ENCODE measurements around the gene GRIK4. TPM values are rescaled to one million over a fixed set of nuclear protein-coding genes. Genes with fewer than 3 reads are reported as not detected.

GRIK4 gene
- total RNA-seq, 1 donor from 2014 or later: not detected

DNA sequence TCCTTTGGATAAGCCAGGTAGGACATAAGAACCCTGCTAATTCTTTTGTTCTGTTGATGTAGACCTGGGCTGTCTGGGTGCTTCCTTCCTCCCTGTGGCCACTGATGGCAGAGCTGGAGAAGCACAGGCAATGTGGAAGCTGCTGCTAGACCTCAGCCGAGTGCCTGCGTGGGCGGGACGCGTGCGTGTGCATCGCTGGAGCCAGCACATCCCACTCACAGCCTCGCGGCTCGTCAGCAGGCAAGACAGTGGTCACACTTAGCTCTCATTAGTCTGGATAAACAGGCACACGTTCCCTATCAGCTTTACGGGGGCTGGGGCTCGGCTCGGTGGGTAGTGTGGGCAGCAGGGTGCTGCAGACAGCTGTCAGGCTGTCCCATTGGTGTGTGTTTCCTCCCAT lies 155.7 kb downstream of the GRIK4 start:
- Mint-ChIP-seq H3K4me3 (ENCODE audit: low read depth) (no peak overlapping the region), H3K4me1 (ENCODE audit: low read depth) (no peaks in the 10 kb centered on the region), H3K27ac (no peak overlapping the region), H3K9me3 (ENCODE audit: low read depth) (no peaks in the 10 kb centered on the region), H3K27me3 (peaks cover 25% of the 10 kb centered on the region), H3K36me3 (ENCODE audit: insufficient read depth) (no peaks in the 10 kb centered on the region)
- TF ChIP-seq, protein P1, sequence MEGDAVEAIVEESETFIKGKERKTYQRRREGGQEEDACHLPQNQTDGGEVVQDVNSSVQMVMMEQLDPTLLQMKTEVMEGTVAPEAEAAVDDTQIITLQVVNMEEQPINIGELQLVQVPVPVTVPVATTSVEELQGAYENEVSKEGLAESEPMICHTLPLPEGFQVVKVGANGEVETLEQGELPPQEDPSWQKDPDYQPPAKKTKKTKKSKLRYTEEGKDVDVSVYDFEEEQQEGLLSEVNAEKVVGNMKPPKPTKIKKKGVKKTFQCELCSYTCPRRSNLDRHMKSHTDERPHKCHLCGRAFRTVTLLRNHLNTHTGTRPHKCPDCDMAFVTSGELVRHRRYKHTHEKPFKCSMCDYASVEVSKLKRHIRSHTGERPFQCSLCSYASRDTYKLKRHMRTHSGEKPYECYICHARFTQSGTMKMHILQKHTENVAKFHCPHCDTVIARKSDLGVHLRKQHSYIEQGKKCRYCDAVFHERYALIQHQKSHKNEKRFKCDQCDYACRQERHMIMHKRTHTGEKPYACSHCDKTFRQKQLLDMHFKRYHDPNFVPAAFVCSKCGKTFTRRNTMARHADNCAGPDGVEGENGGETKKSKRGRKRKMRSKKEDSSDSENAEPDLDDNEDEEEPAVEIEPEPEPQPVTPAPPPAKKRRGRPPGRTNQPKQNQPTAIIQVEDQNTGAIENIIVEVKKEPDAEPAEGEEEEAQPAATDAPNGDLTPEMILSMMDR (IDR thresholded peaks at IDR 0.05; ENCODE audit: unreplicated experiment): no peak
- no peak for DNase-seq (ENCODE audit: low spot score, unreplicated experiment)

DNA sequence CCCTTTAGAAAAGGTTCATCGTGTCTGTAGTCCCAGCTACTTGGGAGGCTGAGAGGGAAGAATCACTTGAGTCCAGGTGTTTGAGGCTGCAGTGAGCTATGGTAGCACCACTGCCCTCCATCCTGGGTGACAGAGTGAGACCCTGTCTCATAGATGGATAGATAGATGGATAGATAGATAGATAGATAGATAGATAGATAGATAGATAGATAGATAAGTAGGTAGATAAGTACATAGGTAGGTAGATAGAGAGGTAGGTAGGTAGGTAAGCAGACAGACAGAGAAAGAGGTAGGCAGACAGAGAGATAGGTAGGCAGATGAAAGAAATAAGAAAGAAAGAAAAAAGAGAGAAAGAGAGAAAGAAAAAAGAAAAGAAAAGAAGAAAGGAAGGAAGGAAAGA lies 156.4 kb downstream of the GRIK4 start:
- no peaks in the 10 kb centered on the region for H3K36me3 Mint-ChIP-seq (ENCODE audit: insufficient read depth)
- no peaks in the 10 kb centered on the region for H3K4me1 Mint-ChIP-seq (ENCODE audit: low read depth)
- H3K27ac Mint-ChIP-seq: no peak overlapping the region
- TF ChIP-seq, protein P1 (IDR thresholded peaks at IDR 0.05; ENCODE audit: unreplicated experiment): no peak
- DNase-seq (ENCODE audit: low spot score, unreplicated experiment): no peak
- no peak overlapping the region for H3K4me3 Mint-ChIP-seq (ENCODE audit: low read depth)
- no peaks in the 10 kb centered on the region for H3K9me3 Mint-ChIP-seq (ENCODE audit: low read depth)
- H3K27me3 Mint-ChIP-seq: peaks cover 26% of the 10 kb centered on the region

DNA sequence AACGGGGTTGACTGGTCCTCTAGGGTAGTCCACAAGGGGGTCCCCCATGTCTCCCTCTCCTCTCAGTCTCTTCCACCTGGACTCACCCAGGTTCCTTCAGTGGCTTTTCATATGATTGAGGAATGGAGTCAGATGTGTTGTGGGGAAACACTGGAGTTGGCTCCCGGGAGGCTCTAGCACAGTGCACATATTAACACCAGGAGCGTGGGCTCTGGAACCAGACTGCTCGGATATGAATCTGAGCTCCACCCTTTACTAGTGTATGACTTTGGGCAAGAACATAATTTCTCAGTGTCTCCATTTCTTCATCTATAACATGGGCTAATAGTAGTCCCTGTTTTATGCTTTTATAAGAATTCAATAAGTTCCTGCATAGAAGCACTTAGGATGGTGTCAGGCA lies 157.0 kb downstream of the GRIK4 start:
- Mint-ChIP-seq H3K36me3 (ENCODE audit: insufficient read depth) (no peaks in the 10 kb centered on the region), H3K4me1 (ENCODE audit: low read depth) (no peaks in the 10 kb centered on the region), H3K4me3 (ENCODE audit: low read depth) (no peak overlapping the region), H3K27ac (no peak overlapping the region), H3K9me3 (ENCODE audit: low read depth) (no peaks in the 10 kb centered on the region), H3K27me3 (peaks cover 22% of the 10 kb centered on the region)
- DNase-seq (ENCODE audit: low spot score, unreplicated experiment): no peak
- TF ChIP-seq, protein P1 (IDR thresholded peaks at IDR 0.05; ENCODE audit: unreplicated experiment): no peak

DNA sequence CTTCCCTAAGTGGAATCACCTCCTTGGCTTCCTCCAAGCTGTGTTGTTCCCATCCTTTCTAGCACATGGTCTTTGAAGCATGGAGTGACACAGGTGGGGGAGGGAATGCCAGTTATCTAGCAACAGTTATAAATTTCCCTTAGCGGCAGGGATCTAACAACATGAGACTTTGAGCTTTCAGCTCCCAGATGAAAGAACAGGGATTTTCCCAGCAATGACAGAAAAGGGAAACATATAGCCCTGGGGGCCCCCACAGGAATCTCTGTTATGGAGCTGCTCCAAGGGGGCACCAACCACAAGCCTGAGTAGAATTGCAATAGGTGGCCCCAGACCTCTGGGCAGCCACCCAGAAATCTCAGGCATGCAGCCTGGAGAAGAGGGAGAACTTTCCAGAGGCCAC lies 163.0 kb downstream of the GRIK4 start:
- TF ChIP-seq, protein P1 (IDR thresholded peaks at IDR 0.05; ENCODE audit: unreplicated experiment): no peak
- Mint-ChIP-seq H3K4me1 (ENCODE audit: low read depth) (no peaks in the 10 kb centered on the region), H3K9me3 (ENCODE audit: low read depth) (no peaks in the 10 kb centered on the region), H3K27me3 (peaks cover 18% of the 10 kb centered on the region), H3K27ac (no peak overlapping the region), H3K4me3 (ENCODE audit: low read depth) (no peak overlapping the region), H3K36me3 (ENCODE audit: insufficient read depth) (no peaks in the 10 kb centered on the region)
- no peak for DNase-seq (ENCODE audit: low spot score, unreplicated experiment)

DNA sequence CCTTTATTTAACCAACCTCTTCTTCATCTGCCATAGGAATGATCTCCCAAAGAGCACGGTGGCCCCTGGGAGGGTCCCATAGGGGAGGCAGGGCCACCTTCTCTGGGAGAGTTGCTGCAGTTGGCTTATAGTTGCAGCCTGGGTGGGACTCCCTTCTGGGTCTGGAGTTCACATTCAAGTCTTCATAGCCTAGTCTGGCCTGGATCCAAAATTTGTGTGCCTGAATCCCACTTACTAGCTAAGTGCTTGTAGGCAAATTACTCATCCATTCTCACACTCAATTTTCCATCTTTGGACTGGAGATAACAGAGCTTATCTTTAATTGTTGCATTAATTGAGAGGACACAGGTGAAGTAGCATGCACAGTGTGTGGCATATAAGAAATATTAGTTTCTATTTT lies 163.6 kb downstream of the GRIK4 start:
- Mint-ChIP-seq H3K36me3 (ENCODE audit: insufficient read depth) (no peaks in the 10 kb centered on the region), H3K4me1 (ENCODE audit: low read depth) (no peaks in the 10 kb centered on the region), H3K27ac (no peak overlapping the region), H3K27me3 (peaks cover 23% of the 10 kb centered on the region), H3K4me3 (ENCODE audit: low read depth) (no peak overlapping the region), H3K9me3 (ENCODE audit: low read depth) (no peaks in the 10 kb centered on the region)
- TF ChIP-seq, protein P1 (IDR thresholded peaks at IDR 0.05; ENCODE audit: unreplicated experiment): no peak
- no peak for DNase-seq (ENCODE audit: low spot score, unreplicated experiment)
